Left cardiac atrium (tissue), 4 donors: ENCODE measurements around the gene POLA1. TPM values are rescaled to one million over a fixed set of nuclear protein-coding genes. Genes with fewer than 3 reads are reported as not detected.
A peak's percentile ranks its signal among the peaks of the same experiment; 100 is the strongest.

ENCODE experiments used
- ATAC-seq, 2 donors: fragments of 200-7000 bp; cut with Tn5 transposase; one replicate each; pipeline ENCODE4 v1.9.1; 2020; ENCODE audit warnings: mild to moderate bottlenecking in 2 of 2, moderate library complexity in 2 of 2
- DNase-seq: peaks from one replicate; pipeline ENCODE4 v3.0.0-alpha.2; 2020
- intact Hi-C, 2 donors: fragments of 100-400 bp; cut with DNase I; formaldehyde crosslinking; loops; one replicate each; pipeline versions ENCODE4 v1.14.1 to v1.15.1; 2022 to 2023
- total RNA-seq, 2 donors: library from RNA; stranded (reverse); fragmentation: NEBNext Ultra II Directional; extraction: Animal tissue kit (Norgen Biotek cat#: 25700); gene quantifications; one replicate each; pipeline ENCODE4 v1.2.1, GENCODE V29; 2021
- donor health status: DM: no; HTN: yes; CAD: no.
- donor health status: DM: no; HTN: yes; CAD: no; lungs with severe emphysema.
- donor health status: DM: yes; HTN: yes; CAD: no.
- donor health status: Dilated cardiomyopathy.

Gene POLA1
- total RNA-seq, 2 donors from 2014 or later: 8.7 to 10.8 TPM

GRCh38 chrX:25016361-25016671 is 322.6 kb downstream of the POLA1 start:
- DNase-seq (no peak), ATAC-seq (no peak)
- intact Hi-C loops: no loop called here

- intact Hi-C loops: no loop called here
These were observed 323.4 kb downstream of the POLA1 start for GRCh38 chrX:25016938-25017598.

GRCh38 chrX:25017667-25018247 is 324.0 kb downstream of the POLA1 start:
- ATAC-seq (no peak), DNase-seq (no peak)
- intact Hi-C loops: no loop called here

More at GRCh38 chrX:25016938-25017598, 323.4 kb downstream of the POLA1 start:
- DNase-seq: no peak
- no peak for ATAC-seq

- intact Hi-C loops: no loop called here
- ATAC-seq (no peak), DNase-seq (no peak)
These were observed 325.0 kb downstream of the POLA1 start for GRCh38 chrX:25018682-25019081.

- no peak for ATAC-seq
- DNase-seq: no peak
- intact Hi-C loops: no loop called here
These were observed 326.1 kb downstream of the POLA1 start for GRCh38 chrX:25019707-25020390.

- ATAC-seq: no peak
- intact Hi-C loops: no loop called here
- DNase-seq: no peak
These were observed 326.7 kb downstream of the POLA1 start for GRCh38 chrX:25020391-25020904.

- intact Hi-C loops: no loop called here
These were observed 327.3 kb downstream of the POLA1 start for GRCh38 chrX:25020905-25021449.

GRCh38 chrX:25022499-25023325 is 329.0 kb downstream of the POLA1 start:
- ATAC-seq: no peak
- DNase-seq: no peak
- intact Hi-C loops: no loop called here

More at GRCh38 chrX:25020905-25021449, 327.3 kb downstream of the POLA1 start:
- peak in 1 of 2 donors; percentile 34 for ATAC-seq
- DNase-seq: no peak

GRCh38 chrX:25023908-25024307 is 330.2 kb downstream of the POLA1 start:
- intact Hi-C loops: no loop called here
- ATAC-seq (no peak), DNase-seq (no peak)

GRCh38 chrX:25025615-25026014 is 331.9 kb downstream of the POLA1 start:
- no peak for ATAC-seq
- intact Hi-C loops: no loop called here
- DNase-seq: no peak

- intact Hi-C loops: no loop called here
- no peak for ATAC-seq
- DNase-seq: no peak
These were observed 332.9 kb downstream of the POLA1 start for GRCh38 chrX:25026576-25026975.

GRCh38 chrX:25028726-25029125 is 335.0 kb downstream of the POLA1 start:
- DNase-seq (no peak), ATAC-seq (no peak)
- intact Hi-C loops: no loop called here

GRCh38 chrX:25029288-25029825 is 335.6 kb downstream of the POLA1 start:
- ATAC-seq (no peak), DNase-seq (no peak)
- intact Hi-C loops: no loop called here

- ATAC-seq (no peak), DNase-seq (no peak)
- intact Hi-C loops: no loop called here
These were observed 341.2 kb downstream of the POLA1 start for GRCh38 chrX:25034889-25035288.

GRCh38 chrX:25039036-25039435 is 345.3 kb downstream of the POLA1 start:
- no peak for DNase-seq
- intact Hi-C loops: no loop called here
- ATAC-seq: no peak

- DNase-seq (no peak), ATAC-seq (no peak)
- intact Hi-C loops: no loop called here
These were observed 349.5 kb downstream of the POLA1 start for GRCh38 chrX:25043192-25043591.
